ENCODE data around the gene PODXL2.
A peak's percentile ranks its signal among the peaks of the same experiment; 100 is the strongest.
"Not testable (repeated sequence)": the region's sequence is repeated elsewhere in the genome, so short reads cannot be mapped to it uniquely, and the experiment has no call there.

Gene PODXL2

GRCh38 chr3:127675651-127676391, 46.8 kb downstream of the PODXL2 start:
- Mint-ChIP-seq H3K9me3 (no peaks in the 10 kb centered on the region), H3K4me1 (peaks cover 28 to 52% of the 10 kb centered on the region in 2 donors), H3K36me3 (peaks cover 11 to 18% of the 10 kb centered on the region in 2 donors), H3K4me3 (no peak overlapping the region), H3K27me3 (no peaks in the 10 kb centered on the region), H3K27ac (peak overlapping the region; percentile 57)
- DNase-seq (no peak), ATAC-seq (replicated peaks) (no peak)

- Mint-ChIP-seq H3K9me3 (no peaks in the 10 kb centered on the region), H3K27me3 (no peaks in the 10 kb centered on the region), H3K4me1 (peaks cover 24 to 52% of the 10 kb centered on the region in 2 donors), H3K27ac (no peak overlapping the region), H3K36me3 (peaks cover 11 to 20% of the 10 kb centered on the region in 2 donors), H3K4me3 (no peak overlapping the region)
- no peak for DNase-seq
- ATAC-seq (replicated peaks) = no peak
Measured at GRCh38 chr3:127676456-127676855, 47.5 kb downstream of the PODXL2 start.

- DNase-seq (no peak), ATAC-seq (replicated peaks) (no peak)
- Mint-ChIP-seq H3K4me1 (peaks cover 23 to 52% of the 10 kb centered on the region in 2 donors), H3K27me3 (no peaks in the 10 kb centered on the region), H3K4me3 (no peak overlapping the region), H3K36me3 (peaks cover 9 to 20% of the 10 kb centered on the region in 2 donors), H3K9me3 (no peaks in the 10 kb centered on the region), H3K27ac (no peak overlapping the region)
Measured at GRCh38 chr3:127676921-127677351, 48.0 kb downstream of the PODXL2 start.

- H3K4me1 Mint-ChIP-seq = peaks cover 26 to 54% of the 10 kb centered on the region in 2 donors
- H3K4me3 Mint-ChIP-seq = no peak overlapping the region
- ATAC-seq (replicated peaks) (no peak), DNase-seq (no peak)
- no peaks in the 10 kb centered on the region for H3K27me3 Mint-ChIP-seq
- peaks cover 0 to 2% of the 10 kb centered on the region in 2 donors for H3K9me3 Mint-ChIP-seq
- H3K27ac Mint-ChIP-seq = peak overlapping the region; percentile 86
- peaks cover 8 to 22% of the 10 kb centered on the region in 2 donors for H3K36me3 Mint-ChIP-seq
Measured at GRCh38 chr3:127677541-127678314, 48.7 kb downstream of the PODXL2 start.

- Mint-ChIP-seq H3K9me3 (peaks cover 0 to 2% of the 10 kb centered on the region in 2 donors), H3K36me3 (peaks cover 8 to 22% of the 10 kb centered on the region in 2 donors), H3K4me3 (no peak overlapping the region), H3K27ac (no peak overlapping the region), H3K27me3 (no peaks in the 10 kb centered on the region), H3K4me1 (peaks cover 26 to 54% of the 10 kb centered on the region in 2 donors)
- no peak for ATAC-seq (replicated peaks)
- no peak for DNase-seq
Measured at GRCh38 chr3:127678315-127678599, 49.3 kb downstream of the PODXL2 start.

DNA sequence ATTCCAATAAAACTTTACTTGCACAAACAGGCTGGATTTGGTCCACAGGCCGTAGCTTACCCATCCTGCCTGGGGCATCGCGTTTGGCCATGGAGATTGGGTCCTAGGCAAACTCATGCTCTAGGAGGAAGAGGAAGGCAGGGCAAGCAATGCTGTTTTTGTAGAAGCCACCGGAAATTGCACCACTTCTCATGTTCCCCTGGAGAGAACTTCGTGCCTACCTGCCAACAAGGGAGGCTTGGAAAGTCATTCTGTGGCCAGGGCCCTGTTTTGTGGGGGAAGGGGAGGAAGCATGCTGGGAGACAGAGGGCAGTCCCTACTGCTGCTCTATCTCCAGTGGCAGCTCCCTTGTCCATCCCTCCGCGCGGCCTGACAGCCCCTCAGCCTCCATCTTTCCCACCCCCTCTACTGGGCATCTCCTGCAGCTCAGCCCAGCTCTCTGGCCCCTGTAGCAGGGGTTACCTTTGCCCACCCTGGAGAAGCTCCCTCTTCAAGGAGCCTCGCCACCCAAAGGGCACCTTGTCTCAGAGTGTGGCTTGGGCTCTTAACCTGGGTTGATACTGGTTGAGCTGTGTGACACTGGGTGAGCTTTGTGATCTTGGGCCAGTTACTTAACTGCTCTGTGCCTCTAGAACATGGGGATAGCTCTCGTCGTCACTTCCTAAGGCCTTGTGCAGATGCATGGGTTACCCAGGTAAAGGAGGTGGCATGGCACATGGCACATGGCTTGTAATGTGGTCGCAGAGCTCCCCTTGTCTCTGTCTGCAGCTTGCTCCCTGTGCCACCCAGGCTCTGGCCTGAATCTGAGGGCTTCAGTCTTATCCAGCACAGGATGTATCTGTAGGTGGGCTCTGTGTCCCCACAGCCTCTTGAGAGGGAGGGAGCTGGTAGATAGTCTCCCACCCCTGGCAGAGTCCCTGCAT, 49.9 kb downstream of the PODXL2 start:
- DNase-seq = no peak
- Mint-ChIP-seq H3K27me3 (no peaks in the 10 kb centered on the region), H3K4me1 (peaks cover 23 to 47% of the 10 kb centered on the region in 2 donors), H3K36me3 (peaks cover 8 to 22% of the 10 kb centered on the region in 2 donors), H3K4me3 (no peak overlapping the region), H3K9me3 (peaks cover 0 to 2% of the 10 kb centered on the region in 2 donors), H3K27ac (no peak overlapping the region)
- ATAC-seq (replicated peaks) = no peak

DNA sequence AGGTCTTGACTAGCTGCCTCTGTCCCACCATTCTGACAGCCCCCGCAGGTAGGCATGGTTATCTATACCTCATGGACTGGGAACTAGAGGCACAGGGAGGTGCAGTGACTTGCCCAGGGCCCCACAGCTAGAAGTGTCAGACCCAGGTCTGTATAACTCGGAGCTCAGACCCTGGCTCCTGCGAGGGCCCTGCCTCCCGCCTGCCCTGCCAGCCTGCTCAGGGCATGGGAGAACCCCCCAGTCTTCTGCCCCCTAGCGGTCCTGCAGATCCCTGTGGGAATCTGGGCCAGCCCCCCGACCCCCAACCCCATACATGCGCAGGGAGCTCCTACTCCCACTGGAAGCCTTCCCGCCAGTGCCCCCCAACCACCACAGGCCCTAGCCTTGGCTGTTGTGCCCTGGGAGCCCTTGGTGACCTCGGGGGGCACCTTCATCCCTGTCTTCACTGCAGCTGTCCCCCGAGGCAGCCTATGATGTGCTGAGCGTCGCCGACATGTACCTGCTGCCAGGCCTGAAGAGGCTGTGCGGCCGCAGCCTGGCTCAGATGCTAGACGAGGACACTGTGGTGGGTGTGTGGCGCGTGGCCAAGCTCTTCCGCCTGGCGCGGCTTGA, 50.7 kb downstream of the PODXL2 start:
- Mint-ChIP-seq H3K9me3 (peaks cover 0 to 2% of the 10 kb centered on the region in 2 donors), H3K4me3 (no peak overlapping the region), H3K36me3 (peaks cover 8 to 22% of the 10 kb centered on the region in 2 donors), H3K27ac (no peak overlapping the region), H3K27me3 (no peaks in the 10 kb centered on the region), H3K4me1 (peaks cover 18 to 44% of the 10 kb centered on the region in 2 donors)
- DNase-seq (no peak), ATAC-seq (replicated peaks) (no peak)

DNA sequence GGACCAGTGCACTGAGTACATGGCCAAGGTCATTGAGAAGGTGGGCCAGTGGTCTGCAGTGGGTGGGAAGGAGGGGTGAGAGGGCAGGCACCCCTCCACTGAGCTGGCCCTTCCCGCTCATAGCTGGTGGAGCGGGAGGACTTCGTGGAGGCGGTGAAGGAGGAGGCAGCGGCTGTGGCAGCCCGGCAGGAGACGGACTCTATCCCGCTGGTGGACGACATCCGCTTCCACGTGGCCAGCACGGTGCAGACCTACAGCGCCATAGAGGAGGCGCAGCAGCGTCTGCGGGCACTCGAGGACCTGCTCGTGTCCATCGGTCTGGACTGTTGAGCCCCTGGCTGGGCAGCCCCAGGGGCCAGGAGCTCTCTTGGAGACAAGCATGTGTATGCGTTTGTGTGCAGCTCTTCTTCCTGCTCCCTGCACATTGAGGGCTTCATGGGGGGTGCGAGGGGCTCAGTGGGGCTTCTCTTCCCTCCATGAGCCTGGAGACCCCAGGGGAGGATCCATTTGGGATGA, 51.2 kb downstream of the PODXL2 start:
- peaks cover 8 to 22% of the 10 kb centered on the region in 2 donors for H3K36me3 Mint-ChIP-seq
- H3K27ac Mint-ChIP-seq = no peak overlapping the region

GRCh38 chr3:127680798-127681221, 51.8 kb downstream of the PODXL2 start:
- ATAC-seq (replicated peaks) = no peak
- H3K9me3 Mint-ChIP-seq = peaks cover 0 to 2% of the 10 kb centered on the region in 2 donors
- no peak overlapping the region for H3K4me3 Mint-ChIP-seq
- no peak for DNase-seq
- peaks cover 8 to 22% of the 10 kb centered on the region in 2 donors for H3K36me3 Mint-ChIP-seq
- H3K27me3 Mint-ChIP-seq = no peaks in the 10 kb centered on the region
- H3K27ac Mint-ChIP-seq = no peak overlapping the region
- H3K4me1 Mint-ChIP-seq = peaks cover 13 to 33% of the 10 kb centered on the region in 2 donors

More for the DNA sequence above, 51.2 kb downstream of the PODXL2 start:
- H3K27me3 Mint-ChIP-seq = no peaks in the 10 kb centered on the region
- DNase-seq (no peak), ATAC-seq (replicated peaks) (no peak)
- no peak overlapping the region for H3K4me3 Mint-ChIP-seq
- H3K4me1 Mint-ChIP-seq = peaks cover 15 to 40% of the 10 kb centered on the region in 2 donors
- peaks cover 0 to 2% of the 10 kb centered on the region in 2 donors for H3K9me3 Mint-ChIP-seq

GRCh38 chr3:127682175-127682554, 53.2 kb downstream of the PODXL2 start:
- not testable (repeated sequence) for H3K27me3 Mint-ChIP-seq; DNase-seq; H3K9me3 Mint-ChIP-seq; H3K27ac Mint-ChIP-seq; H3K4me3 Mint-ChIP-seq; ATAC-seq (replicated peaks)
- H3K36me3 Mint-ChIP-seq = peaks cover 8 to 22% of the 10 kb centered on the region in 2 donors
- peaks cover 13 to 28% of the 10 kb centered on the region in 2 donors for H3K4me1 Mint-ChIP-seq

DNA sequence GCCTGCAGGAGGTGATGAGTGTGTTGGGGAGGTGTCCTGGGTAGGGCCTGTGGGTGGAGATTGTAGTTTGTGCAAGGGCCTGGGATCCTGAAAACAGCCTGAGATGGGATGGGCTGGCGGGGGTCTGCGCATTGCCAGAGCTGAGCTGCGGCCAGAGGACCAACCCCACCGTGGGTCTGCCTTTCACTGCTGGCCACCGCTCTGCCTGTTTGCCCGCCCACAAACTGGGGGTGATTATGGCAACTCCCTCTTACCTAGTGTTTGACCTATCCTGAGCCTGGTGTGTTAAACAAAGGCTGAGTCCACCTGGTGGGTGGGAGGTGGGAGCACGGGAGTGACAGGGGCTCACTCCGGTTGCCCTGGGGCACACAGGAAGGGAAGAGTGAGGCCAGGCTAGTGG, 53.6 kb downstream of the PODXL2 start:
- H3K4me3 Mint-ChIP-seq = no peak overlapping the region
- ATAC-seq (replicated peaks) = no peak

DNA sequence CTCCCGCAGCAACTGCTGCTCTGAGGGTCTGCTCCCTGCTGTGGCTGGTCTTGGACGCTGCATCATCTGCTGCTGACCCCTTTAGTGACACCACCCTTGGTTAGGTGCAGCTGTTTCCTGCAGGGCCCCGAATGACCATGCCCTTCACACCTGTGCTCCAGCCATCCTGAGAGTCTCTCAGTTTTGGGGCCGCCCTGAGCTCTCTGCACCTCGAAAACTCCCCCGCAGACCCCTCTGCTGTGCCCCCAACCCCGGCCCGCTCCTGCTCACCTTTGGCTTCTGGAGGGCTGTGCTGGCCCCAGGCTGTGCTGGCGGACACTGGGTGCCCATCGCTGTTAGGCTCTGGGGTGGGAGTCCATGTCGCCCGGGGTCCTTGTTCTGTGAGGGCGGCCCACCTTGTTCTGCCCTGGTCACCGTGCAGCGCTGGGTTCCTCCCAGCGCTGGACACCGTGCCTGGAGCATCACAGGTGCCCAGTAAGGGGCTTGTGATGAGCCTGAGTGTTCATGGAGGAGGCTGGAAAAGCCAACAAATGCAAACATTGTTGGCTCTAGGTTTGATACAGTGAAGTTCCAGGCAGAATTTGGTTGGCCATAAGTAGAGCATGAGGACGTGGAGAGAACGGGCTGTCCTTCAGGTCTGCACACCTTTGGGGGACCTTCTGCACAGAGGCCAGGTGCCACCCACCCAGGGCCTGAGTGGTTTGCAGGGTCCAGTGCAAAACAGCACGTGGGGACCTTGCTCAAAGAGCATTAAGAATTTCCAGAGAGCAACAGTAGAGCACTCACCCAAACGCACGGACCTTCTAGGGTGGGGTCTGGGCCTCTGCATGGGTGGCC, 56.1 kb downstream of the PODXL2 start:
- H3K4me3 Mint-ChIP-seq = no peak overlapping the region
- H3K27me3 Mint-ChIP-seq = no peaks in the 10 kb centered on the region
- ATAC-seq (replicated peaks) (peak; percentile 51 to 59), DNase-seq (no peak)
- H3K4me1 Mint-ChIP-seq = peaks cover 10 to 21% of the 10 kb centered on the region in 2 donors
- H3K9me3 Mint-ChIP-seq = peaks cover 0 to 2% of the 10 kb centered on the region in 2 donors
- H3K27ac Mint-ChIP-seq = no peak overlapping the region
- peaks cover 0 to 7% of the 10 kb centered on the region in 2 donors for H3K36me3 Mint-ChIP-seq

More for the DNA sequence above, 53.6 kb downstream of the PODXL2 start:
- Mint-ChIP-seq H3K36me3 (peaks cover 7 to 20% of the 10 kb centered on the region in 2 donors), H3K4me1 (peaks cover 12 to 24% of the 10 kb centered on the region in 2 donors), H3K9me3 (peaks cover 0 to 2% of the 10 kb centered on the region in 2 donors), H3K27ac (no peak overlapping the region), H3K27me3 (no peaks in the 10 kb centered on the region)
- DNase-seq = no peak
